Trophoblast cell (in vitro differentiated cells and primary cell): ENCODE measurements around the gene LUZP1.

Experiments used
- DNase-seq, 2 donors: peaks; one replicate each; pipeline ENCODE4 v3.0.0-alpha.2; 2016
- H2AFZ ChIP-seq: 2 replicates; pipeline ENCODE4 v1.6.1; 2013; ENCODE audit warnings: low read length, moderate library complexity, mild to moderate bottlenecking; ENCODE audit not compliant: insufficient read depth, poor library complexity
- H2AK5ac ChIP-seq: 2 replicates; pipeline ENCODE4 v1.6.1; 2013; ENCODE audit warnings: mild to moderate bottlenecking, low read length
- H2BK120ac ChIP-seq: 2 replicates; pipeline ENCODE4 v1.6.1; 2013; ENCODE audit warnings: low read length, mild to moderate bottlenecking, moderate library complexity; ENCODE audit not compliant: insufficient read depth, poor library complexity
- H2BK12ac ChIP-seq: 2 replicates; pipeline ENCODE4 v1.6.1; 2013; ENCODE audit warnings: mild to moderate bottlenecking, low read length, moderate library complexity
- H2BK5ac ChIP-seq: 2 replicates; pipeline ENCODE4 v1.6.1; 2013; ENCODE audit warnings: low read length, low read depth, moderate library complexity, mild to moderate bottlenecking; ENCODE audit not compliant: poor library complexity
- H3K14ac ChIP-seq: 2 replicates; pipeline ENCODE4 v1.6.1; 2013; ENCODE audit warnings: mild to moderate bottlenecking, low read length
- H3K18ac ChIP-seq: 2 replicates; pipeline ENCODE4 v1.6.1; 2013; ENCODE audit warnings: mild to moderate bottlenecking, low read length
- H3K23ac ChIP-seq: 2 replicates; pipeline ENCODE4 v1.6.1; 2013; ENCODE audit warnings: low read length
- H3K27ac ChIP-seq: 2 replicates; pipeline ENCODE4 v1.5.1; 2013; ENCODE audit warnings: low read depth, mild to moderate bottlenecking, inconsistent platforms, low read length, moderate library complexity
- H3K27me3 ChIP-seq: 2 replicates; pipeline ENCODE4 v1.6.1; 2013; ENCODE audit warnings: inconsistent platforms, mild to moderate bottlenecking, low read length, moderate library complexity; ENCODE audit not compliant: insufficient read depth
- H3K36me3 ChIP-seq, 2 experiments: 1 replicate in 1 of 2; 2 replicates in 1 of 2; pipeline ENCODE4 v1.6.1; 2013; ENCODE audit warnings: low read length in 2 of 2, mild to moderate bottlenecking in 2 of 2, moderate library complexity in 1 of 2; ENCODE audit not compliant: insufficient read depth in 2 of 2, control insufficient read depth in 1 of 2
- H3K4ac ChIP-seq: 2 replicates; pipeline ENCODE4 v1.6.1; 2013; ENCODE audit warnings: low read depth, mild to moderate bottlenecking, low read length, moderate library complexity
- H3K4me1 ChIP-seq, 2 experiments: 1 replicate in 1 of 2; 2 replicates in 1 of 2; pipeline ENCODE4 v1.6.1; 2013; ENCODE audit warnings: low read length in 2 of 2, mild to moderate bottlenecking in 2 of 2, moderate library complexity in 1 of 2; ENCODE audit not compliant: insufficient read depth in 2 of 2, control insufficient read depth in 1 of 2
- H3K4me2 ChIP-seq: 2 replicates; pipeline ENCODE4 v1.6.1; 2013; ENCODE audit warnings: inconsistent platforms, mild to moderate bottlenecking, low read length, moderate library complexity
- H3K4me3 ChIP-seq: 2 replicates; pipeline ENCODE4 v1.5.1; 2013; ENCODE audit warnings: mild to moderate bottlenecking, low read depth, low read length, inconsistent platforms
- H3K79me1 ChIP-seq: one replicate; pipeline ENCODE4 v1.6.1; 2013; ENCODE audit warnings: low read length
- H3K79me2 ChIP-seq: 2 replicates; pipeline ENCODE4 v1.6.1; 2013; ENCODE audit warnings: low read length, mild to moderate bottlenecking; ENCODE audit not compliant: control insufficient read depth, insufficient read depth, poor library complexity
- H3K9ac ChIP-seq: 2 replicates; pipeline ENCODE4 v1.6.1; 2013; ENCODE audit warnings: mild to moderate bottlenecking, low read length
- H3K9me3 ChIP-seq: 2 replicates; pipeline ENCODE4 v1.6.1; 2013; ENCODE audit warnings: low read depth, mild to moderate bottlenecking, control low read depth, inconsistent platforms, low read length; ENCODE audit not compliant: insufficient read depth
- H4K12ac ChIP-seq: 2 replicates; pipeline ENCODE4 v1.6.1; 2013; ENCODE audit warnings: low read depth, mild to moderate bottlenecking, low read length, moderate library complexity
- H4K8ac ChIP-seq: 2 replicates; pipeline ENCODE4 v1.6.1; 2013; ENCODE audit warnings: low read depth, mild to moderate bottlenecking, low read length, moderate library complexity
- H4K91ac ChIP-seq: one replicate; pipeline ENCODE4 v1.6.1; 2013; ENCODE audit warnings: low read depth, mild to moderate bottlenecking, low read length, moderate library complexity
- WGBS: extraction: QIAGEN DNeasy Blood & Tissue Kit; methylation state at CpG from one replicate; pipeline ENCODE4 v1.1.7; 2013; ENCODE audit warnings: missing lambda C conversion rate; ENCODE audit not compliant: insufficient read length, insufficient coverage; ENCODE audit errors: extremely low coverage; 5-methylcytosine and 5-hydroxymethylcytosine counted together

LUZP1 gene

DNA sequence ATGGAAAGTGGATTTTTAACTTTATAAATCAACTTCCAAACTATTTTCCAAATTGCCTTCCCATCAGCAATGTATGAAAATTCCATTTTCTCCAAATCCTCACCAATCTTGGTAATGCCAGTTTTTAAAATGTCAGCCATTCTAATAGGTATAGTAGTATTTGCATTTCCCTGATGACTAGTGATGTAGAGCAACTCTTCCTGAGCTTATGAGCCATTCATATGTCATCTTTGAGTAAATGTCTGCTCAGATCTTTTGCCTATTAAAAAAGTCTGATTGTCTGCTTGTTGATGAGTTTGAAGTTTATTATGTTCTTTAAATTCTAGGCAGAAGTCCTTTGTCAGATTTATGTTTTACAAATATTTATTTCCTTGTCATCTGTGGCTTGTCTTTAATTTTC is 94.6 kb downstream of the LUZP1 start:
- no peak overlapping the region for H3K18ac ChIP-seq
- H4K8ac ChIP-seq: no peak overlapping the region
- no peaks in the 10 kb centered on the region for H3K27me3 ChIP-seq
- no peak for DNase-seq
- H3K4me3 ChIP-seq: no peak overlapping the region
- no peak overlapping the region for H3K4me2 ChIP-seq
- H3K36me3 ChIP-seq: peaks cover 21 to 37% of the 10 kb centered on the region in 2 experiments
- no peak overlapping the region for H2BK120ac ChIP-seq
- no peak overlapping the region for H2AFZ ChIP-seq
- H2AK5ac ChIP-seq: no peak overlapping the region
- H2BK5ac ChIP-seq: no peak overlapping the region
- H3K4me1 ChIP-seq: no peaks in the 10 kb centered on the region
- H3K9ac ChIP-seq: no peak overlapping the region
- H4K91ac ChIP-seq: no peak overlapping the region
- no peak overlapping the region for H3K4ac ChIP-seq
- H3K79me1 ChIP-seq: no peaks in the 10 kb centered on the region
- H3K79me2 ChIP-seq: no peaks in the 10 kb centered on the region
- no peak overlapping the region for H4K12ac ChIP-seq
- H2BK12ac ChIP-seq: no peak overlapping the region
- no peak overlapping the region for H3K23ac ChIP-seq
- H3K14ac ChIP-seq: no peak overlapping the region
- no peak overlapping the region for H3K27ac ChIP-seq
- no peaks in the 10 kb centered on the region for H3K9me3 ChIP-seq

DNA sequence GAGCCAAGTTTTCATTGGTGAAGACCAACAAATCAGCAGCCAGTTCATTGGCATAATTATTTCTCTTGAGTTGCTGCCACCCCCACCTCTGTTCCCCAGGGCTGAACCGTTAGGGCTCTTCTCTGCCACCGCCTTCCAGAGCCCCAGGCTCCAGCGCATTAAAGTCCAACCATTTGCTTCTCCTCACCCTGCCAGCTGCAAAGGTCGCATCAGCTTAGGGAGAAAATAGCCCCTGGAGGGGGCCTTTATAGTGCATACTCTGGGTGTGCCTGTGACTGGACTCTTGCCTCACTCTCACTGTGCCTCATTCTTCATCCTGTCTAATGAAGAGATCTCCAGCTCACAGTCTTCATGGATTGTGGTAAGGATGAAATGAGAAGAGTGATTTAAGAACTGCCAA is 99.0 kb downstream of the LUZP1 start:
- H4K8ac ChIP-seq: no peak overlapping the region

GRCh38 chr1:23069149-23069548 is 99.5 kb downstream of the LUZP1 start:
- Histone ChIP-seq H3K4me2 (no peak overlapping the region), H3K4ac (no peak overlapping the region), H2BK120ac (no peak overlapping the region), H2BK5ac (no peak overlapping the region), H3K14ac (no peak overlapping the region), H3K23ac (no peak overlapping the region), H3K79me2 (no peaks in the 10 kb centered on the region), H3K9ac (no peak overlapping the region), H3K27ac (no peak overlapping the region), H3K9me3 (no peaks in the 10 kb centered on the region), H3K18ac (no peak overlapping the region), H2AFZ (no peak overlapping the region), H3K4me1 (no peaks in the 10 kb centered on the region), H3K27me3 (no peaks in the 10 kb centered on the region), H3K36me3 (peaks cover 12 to 33% of the 10 kb centered on the region in 2 experiments), H2AK5ac (no peak overlapping the region), H3K79me1 (no peaks in the 10 kb centered on the region), H4K8ac (no peak overlapping the region), H3K4me3 (no peak overlapping the region), H2BK12ac (no peak overlapping the region), H4K12ac (no peak overlapping the region), H4K91ac (no peak overlapping the region)
- WGBS: no CpG with 5 or more reads among the region's 2 CpGs
- no peak for DNase-seq

More for the DNA sequence above, 99.0 kb downstream of the LUZP1 start:
- no peak overlapping the region for H4K12ac ChIP-seq
- H3K14ac ChIP-seq: no peak overlapping the region
- H3K4ac ChIP-seq: no peak overlapping the region
- DNase-seq: no peak
- no peak overlapping the region for H2AK5ac ChIP-seq
- H3K4me2 ChIP-seq: no peak overlapping the region
- no peak overlapping the region for H2BK120ac ChIP-seq
- no peak overlapping the region for H3K9ac ChIP-seq
- H3K79me1 ChIP-seq: no peaks in the 10 kb centered on the region
- no peak overlapping the region for H4K91ac ChIP-seq
- H3K4me3 ChIP-seq: no peak overlapping the region
- no peaks in the 10 kb centered on the region for H3K9me3 ChIP-seq
- no peaks in the 10 kb centered on the region for H3K4me1 ChIP-seq
- H3K36me3 ChIP-seq: peaks cover 12 to 30% of the 10 kb centered on the region in 2 experiments
- H3K27me3 ChIP-seq: no peaks in the 10 kb centered on the region
- WGBS: no CpG with 5 or more reads among the region's 4 CpGs
- H2BK12ac ChIP-seq: no peak overlapping the region
- no peak overlapping the region for H3K27ac ChIP-seq
- no peak overlapping the region for H2BK5ac ChIP-seq
- H3K79me2 ChIP-seq: no peaks in the 10 kb centered on the region
- no peak overlapping the region for H3K18ac ChIP-seq
- no peak overlapping the region for H3K23ac ChIP-seq
- no peak overlapping the region for H2AFZ ChIP-seq

DNA sequence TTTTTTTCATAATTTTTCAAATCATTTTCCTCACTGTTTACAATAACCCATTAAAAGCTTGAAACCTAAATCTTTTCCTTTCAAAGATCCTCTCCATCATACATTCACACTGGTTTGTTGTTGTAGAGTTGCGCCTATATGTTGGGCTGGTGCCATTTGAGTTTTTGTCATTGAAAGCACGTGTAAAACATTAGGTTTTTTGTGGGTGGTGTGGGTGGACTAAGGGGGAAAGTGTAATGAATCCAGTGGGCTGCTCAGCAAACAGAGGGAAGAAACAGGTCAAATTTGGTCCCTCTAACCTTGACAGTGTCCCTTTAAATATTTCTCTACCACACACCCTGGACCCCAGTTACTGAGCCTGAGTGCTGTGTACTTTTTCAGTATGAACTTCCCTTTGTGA is 102.6 kb downstream of the LUZP1 start:
- Histone ChIP-seq H3K23ac (no peak overlapping the region), H3K4me3 (no peak overlapping the region)
- no CpG with 5 or more reads among the region's 2 CpGs for WGBS

More for the DNA sequence above, 102.6 kb downstream of the LUZP1 start:
- H3K79me2 ChIP-seq: no peaks in the 10 kb centered on the region
- no peak overlapping the region for H3K14ac ChIP-seq
- H4K8ac ChIP-seq: no peak overlapping the region
- H2BK12ac ChIP-seq: no peak overlapping the region
- peaks cover 10 to 33% of the 10 kb centered on the region in 2 experiments for H3K36me3 ChIP-seq
- no peak overlapping the region for H3K4ac ChIP-seq
- no peaks in the 10 kb centered on the region for H3K79me1 ChIP-seq
- H3K18ac ChIP-seq: no peak overlapping the region
- H2AK5ac ChIP-seq: no peak overlapping the region
- DNase-seq: no peak
- H3K4me2 ChIP-seq: no peak overlapping the region
- H3K4me1 ChIP-seq: no peaks in the 10 kb centered on the region
- no peaks in the 10 kb centered on the region for H3K27me3 ChIP-seq
- no peak overlapping the region for H2BK120ac ChIP-seq
- no peak overlapping the region for H3K9ac ChIP-seq
- H4K91ac ChIP-seq: no peak overlapping the region
- no peak overlapping the region for H2AFZ ChIP-seq
- H3K9me3 ChIP-seq: no peaks in the 10 kb centered on the region
- no peak overlapping the region for H3K27ac ChIP-seq
- H4K12ac ChIP-seq: no peak overlapping the region
- no peak overlapping the region for H2BK5ac ChIP-seq
